Measurements from ENCODE around the gene RC3H1.

RC3H1 gene

DNA sequence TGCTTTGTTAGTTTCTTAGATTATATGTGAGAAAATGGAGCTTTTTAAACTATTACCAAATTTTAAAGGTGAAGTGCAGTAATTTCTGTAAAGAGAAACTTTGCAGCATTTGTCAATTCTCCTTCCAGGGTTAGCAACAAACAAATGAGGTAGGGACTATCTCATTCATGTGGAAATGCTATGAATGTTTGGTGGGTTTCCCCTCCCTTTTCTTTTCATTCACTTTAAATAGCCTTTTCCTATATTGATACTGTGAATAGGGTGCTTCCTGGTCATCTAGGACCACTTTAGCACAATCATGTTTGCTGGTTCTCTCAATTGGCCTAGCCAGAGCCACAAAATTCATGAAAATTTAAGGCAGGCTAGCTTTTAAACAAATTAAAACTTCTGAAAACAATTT, 133.4 kb downstream of the RC3H1 start:
- no peak for DNase-seq (ENCODE audit: low read depth)
- no peak overlapping the region for H3K4me3 ChIP-seq (ENCODE audit: low read depth, low read length)

DNA sequence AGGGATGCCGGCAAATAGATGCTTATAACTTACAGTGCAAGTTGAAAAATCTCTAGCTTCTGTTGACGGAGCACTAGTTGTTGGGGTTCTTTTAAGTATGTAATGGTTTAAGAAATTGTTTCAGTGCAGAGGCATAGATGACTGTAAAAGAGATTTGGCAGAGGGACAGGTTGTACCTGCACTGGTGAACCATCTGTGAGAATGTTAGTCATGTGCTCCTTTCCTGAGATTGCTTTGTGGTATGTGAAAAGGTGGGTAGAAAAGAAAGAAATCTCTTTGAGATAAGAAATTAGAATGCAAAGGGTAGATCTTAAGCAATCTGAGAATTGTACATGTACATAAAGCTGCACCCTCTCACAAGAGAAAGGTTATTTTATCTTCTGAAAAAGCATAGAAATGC, 134.5 kb downstream of the RC3H1 start:
- H3K4me3 ChIP-seq (ENCODE audit: low read depth, low read length), result no peak overlapping the region
- no peak for DNase-seq (ENCODE audit: low read depth)
- TF ChIP-seq, protein P1, sequence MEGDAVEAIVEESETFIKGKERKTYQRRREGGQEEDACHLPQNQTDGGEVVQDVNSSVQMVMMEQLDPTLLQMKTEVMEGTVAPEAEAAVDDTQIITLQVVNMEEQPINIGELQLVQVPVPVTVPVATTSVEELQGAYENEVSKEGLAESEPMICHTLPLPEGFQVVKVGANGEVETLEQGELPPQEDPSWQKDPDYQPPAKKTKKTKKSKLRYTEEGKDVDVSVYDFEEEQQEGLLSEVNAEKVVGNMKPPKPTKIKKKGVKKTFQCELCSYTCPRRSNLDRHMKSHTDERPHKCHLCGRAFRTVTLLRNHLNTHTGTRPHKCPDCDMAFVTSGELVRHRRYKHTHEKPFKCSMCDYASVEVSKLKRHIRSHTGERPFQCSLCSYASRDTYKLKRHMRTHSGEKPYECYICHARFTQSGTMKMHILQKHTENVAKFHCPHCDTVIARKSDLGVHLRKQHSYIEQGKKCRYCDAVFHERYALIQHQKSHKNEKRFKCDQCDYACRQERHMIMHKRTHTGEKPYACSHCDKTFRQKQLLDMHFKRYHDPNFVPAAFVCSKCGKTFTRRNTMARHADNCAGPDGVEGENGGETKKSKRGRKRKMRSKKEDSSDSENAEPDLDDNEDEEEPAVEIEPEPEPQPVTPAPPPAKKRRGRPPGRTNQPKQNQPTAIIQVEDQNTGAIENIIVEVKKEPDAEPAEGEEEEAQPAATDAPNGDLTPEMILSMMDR (IDR thresholded peaks at IDR 0.05; ENCODE audit: control insufficient read depth, extremely low read depth, insufficient read depth), result no peak

More for the DNA sequence above, 133.4 kb downstream of the RC3H1 start:
- TF ChIP-seq, protein P1 (IDR thresholded peaks at IDR 0.05; ENCODE audit: control insufficient read depth, extremely low read depth, insufficient read depth), result no peak

GRCh38 chr1:173886746-173887611, 135.2 kb downstream of the RC3H1 start:
- no peak for DNase-seq (ENCODE audit: low read depth)
- H3K4me3 ChIP-seq (ENCODE audit: low read depth, low read length), result no peak overlapping the region
- TF ChIP-seq, protein P1 (IDR thresholded peaks at IDR 0.05; ENCODE audit: control insufficient read depth, extremely low read depth, insufficient read depth), result no peak

- H3K4me3 ChIP-seq (ENCODE audit: low read depth, low read length), result no peak overlapping the region
- TF ChIP-seq, protein P1 (IDR thresholded peaks at IDR 0.05; ENCODE audit: control insufficient read depth, extremely low read depth, insufficient read depth), result no peak
- no peak for DNase-seq (ENCODE audit: low read depth)
Measured at GRCh38 chr1:173884701-173885100, 137.5 kb downstream of the RC3H1 start.

Data from LNCaP clone FGC (cell line).